KOPT-K1 (cell line): ENCODE results near the gene RSPO3.

Experiments
- H3K27ac ChIP-seq: fragments of 200-600 bp; sonication (generic); 2 replicates; pipeline ENCODE4 v1.5.1; 2016; ENCODE audit warnings: antibody characterized with exemption, mild to moderate bottlenecking, low read depth, low read length; ENCODE audit not compliant: poor library complexity, severe bottlenecking
- H3K36me3 ChIP-seq: fragments of 200-600 bp; sonication (generic); 2 replicates; pipeline ENCODE4 v1.5.1; 2017; ENCODE audit warnings: antibody characterized with exemption, mild to moderate bottlenecking, low read length, moderate library complexity; ENCODE audit not compliant: insufficient read depth
- H3K9me3 ChIP-seq: fragments of 200-600 bp; sonication (generic); 2 replicates; pipeline ENCODE4 v1.5.1; 2017; ENCODE audit warnings: antibody characterized with exemption, low read length, mild to moderate bottlenecking; ENCODE audit not compliant: insufficient read depth, poor library complexity, severe bottlenecking

The RSPO3 gene

DNA sequence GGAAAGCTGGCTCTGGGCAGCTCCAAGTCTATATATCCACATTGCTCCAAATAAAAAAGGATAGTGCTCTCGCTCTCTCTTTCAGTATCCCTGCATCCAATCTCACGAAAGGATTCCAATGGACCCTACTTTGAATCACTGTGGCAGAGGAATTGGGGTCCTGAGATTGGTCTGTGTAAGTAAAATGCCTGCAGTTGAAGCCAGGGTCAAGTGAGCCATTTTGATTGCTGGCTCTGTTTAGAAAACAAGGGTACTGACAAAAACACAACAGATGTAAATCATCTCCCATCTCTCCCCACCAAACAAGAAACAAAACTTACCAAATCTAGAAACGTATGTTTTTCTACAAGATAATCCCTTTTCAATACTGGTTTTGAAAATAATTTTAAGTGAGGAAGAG, 45.6 kb downstream of the RSPO3 start:
- no peaks in the 10 kb centered on the region for H3K9me3 ChIP-seq
- H3K36me3 ChIP-seq = no peaks in the 10 kb centered on the region
- no peak overlapping the region for H3K27ac ChIP-seq

DNA sequence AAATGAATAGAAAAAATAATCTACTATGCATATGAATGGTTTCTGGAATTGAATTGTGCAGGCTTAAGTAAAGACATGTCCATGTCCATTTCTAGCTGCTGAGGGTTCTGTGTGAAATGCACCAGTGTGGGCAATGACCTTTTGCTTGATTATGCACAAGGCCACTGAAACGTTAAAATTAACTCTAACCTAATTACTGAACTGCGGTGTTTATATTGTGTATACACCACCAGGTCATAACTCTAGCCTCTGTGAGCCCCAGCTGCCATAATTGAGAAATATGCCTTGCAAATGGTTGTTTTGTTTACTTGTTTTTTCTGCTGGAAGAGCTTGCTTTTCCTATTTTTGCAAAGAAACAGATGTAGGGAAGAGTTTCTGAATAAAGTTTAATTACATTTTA, 46.1 kb downstream of the RSPO3 start:
- Histone ChIP-seq H3K9me3 (no peaks in the 10 kb centered on the region), H3K36me3 (no peaks in the 10 kb centered on the region), H3K27ac (no peak overlapping the region)

DNA sequence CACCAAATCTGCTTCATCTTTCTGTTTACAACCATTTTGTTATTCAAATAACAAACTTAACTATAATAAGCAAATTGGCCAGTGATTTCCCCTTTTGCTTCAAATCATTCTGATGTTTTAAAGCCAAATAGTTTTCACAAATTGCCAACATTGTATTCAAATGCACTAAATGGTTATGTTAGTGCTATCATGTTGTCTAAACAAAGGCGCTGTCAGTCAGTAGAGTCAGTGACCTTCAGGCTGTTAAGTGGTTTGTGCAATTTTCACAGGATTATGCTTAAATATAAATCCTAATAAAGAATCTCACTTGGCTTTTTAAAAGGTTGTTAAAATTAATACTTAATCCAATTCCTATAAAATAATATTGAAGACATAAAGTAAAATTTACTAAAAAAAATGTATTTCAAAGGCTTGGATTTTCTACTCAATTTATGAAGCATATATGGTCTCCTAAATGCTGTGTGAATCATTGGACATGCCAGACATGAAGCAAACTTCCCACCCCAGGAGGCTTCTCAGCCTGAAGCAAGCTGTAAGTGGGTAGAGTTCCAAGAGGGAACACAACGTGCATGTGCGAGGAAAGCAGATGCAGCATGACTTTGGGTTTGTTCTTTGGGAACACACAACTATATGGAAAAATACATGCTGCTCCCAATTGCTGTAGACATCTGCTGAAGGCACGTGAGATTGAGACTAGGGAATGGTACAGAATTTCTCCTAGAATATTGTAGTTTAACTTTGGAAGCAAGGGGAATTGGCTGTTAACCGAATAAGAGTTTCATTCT, 54.9 kb downstream of the RSPO3 start:
- Histone ChIP-seq H3K36me3 (no peaks in the 10 kb centered on the region), H3K27ac (no peak overlapping the region), H3K9me3 (no peaks in the 10 kb centered on the region)

DNA sequence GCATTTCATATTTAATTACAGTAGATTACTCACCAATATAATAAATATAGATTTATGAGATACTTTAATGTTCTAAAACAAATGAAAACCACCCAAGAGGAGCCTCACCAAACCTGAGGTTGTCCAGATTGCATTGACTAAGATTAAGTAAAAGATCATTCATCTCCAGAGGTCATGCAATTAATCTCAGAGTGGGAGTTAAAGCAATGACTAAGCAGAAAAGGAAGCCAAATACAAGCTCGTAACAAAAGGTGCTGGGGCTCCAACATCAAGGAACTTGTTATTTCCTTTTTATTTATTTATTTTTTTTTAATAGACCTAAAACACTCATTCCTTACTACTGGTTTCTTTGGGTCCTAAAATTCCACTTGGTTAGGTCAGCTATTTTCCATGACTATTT, 57.7 kb downstream of the RSPO3 start:
- Histone ChIP-seq H3K27ac (no peak overlapping the region), H3K9me3 (no peaks in the 10 kb centered on the region), H3K36me3 (no peaks in the 10 kb centered on the region)

DNA sequence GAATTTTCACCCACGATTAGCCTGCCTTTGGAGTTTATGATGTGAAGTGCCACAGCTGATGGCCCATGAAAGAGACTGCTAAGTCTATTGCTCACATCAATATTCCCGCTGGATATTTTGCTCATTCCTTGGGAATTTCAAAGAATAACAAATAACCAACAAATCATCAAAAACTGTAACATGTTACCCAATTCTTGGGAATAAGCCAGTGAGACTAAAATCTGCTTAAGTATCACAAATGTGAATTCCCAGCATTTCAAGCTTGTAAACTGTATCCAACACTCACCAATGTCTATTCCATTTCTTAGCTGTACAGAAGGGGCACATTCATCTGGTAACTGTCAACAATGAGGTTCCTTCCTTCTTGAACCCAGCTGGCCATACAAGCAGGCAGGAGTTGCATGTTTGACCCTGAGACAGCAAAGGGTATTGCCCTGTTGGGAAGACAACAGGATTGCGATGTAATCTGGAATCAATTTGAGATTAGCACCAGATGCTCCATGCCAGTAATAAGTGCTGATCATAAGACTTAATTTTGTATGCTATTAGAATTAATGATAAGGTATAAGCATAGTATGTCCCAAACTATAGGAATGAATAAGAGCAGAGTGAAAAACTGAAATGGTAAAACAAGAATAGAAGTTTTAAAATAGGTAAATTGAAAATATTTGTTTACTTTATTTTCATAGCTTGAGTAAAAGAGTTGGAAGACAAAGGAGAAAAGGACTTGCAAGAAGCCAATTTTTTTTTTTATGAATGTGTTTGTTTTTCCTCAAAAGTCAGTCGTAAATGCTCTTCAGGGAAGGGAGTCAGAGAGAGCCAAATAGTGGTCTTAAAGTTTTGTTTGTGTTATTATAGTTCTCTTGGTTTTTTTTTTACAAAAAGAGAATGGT, 58.8 kb downstream of the RSPO3 start:
- H3K36me3 ChIP-seq = no peaks in the 10 kb centered on the region
- no peaks in the 10 kb centered on the region for H3K9me3 ChIP-seq
- no peak overlapping the region for H3K27ac ChIP-seq

DNA sequence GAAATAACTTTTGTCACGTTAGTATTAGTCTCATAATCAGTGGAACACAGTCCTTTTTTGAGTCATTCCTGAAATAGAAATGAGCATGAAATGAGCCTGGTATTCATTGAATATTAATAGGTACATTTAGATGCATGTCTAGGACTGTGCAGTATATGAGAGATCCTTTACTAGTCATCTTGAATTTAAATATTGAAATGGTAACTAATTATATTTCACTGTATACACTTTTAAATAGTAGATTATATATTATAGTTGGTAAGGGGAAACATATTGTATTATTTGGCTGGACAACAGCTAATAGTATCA, 59.4 kb downstream of the RSPO3 start:
- H3K36me3 ChIP-seq = no peaks in the 10 kb centered on the region
- H3K27ac ChIP-seq = no peak overlapping the region
- no peaks in the 10 kb centered on the region for H3K9me3 ChIP-seq

DNA sequence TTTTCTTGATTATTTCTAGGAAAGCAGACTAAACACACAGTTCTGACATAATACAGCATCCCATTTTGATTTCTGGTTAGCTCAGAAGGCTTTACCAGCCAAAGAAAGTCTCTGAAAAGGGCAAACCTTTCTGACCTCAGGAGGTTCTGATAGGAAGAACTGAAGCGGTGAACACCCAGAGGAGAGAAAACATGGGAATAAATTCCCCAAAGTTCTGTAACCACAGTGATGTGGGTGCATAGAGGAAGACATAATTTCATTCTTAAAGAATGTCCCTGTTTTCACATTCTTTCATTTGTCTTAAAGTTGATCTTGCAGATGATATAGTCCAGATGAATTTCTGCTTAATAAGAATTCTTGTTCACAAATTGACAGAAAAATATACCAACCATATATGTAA, 60.3 kb downstream of the RSPO3 start:
- Histone ChIP-seq H3K27ac (no peak overlapping the region), H3K36me3 (no peaks in the 10 kb centered on the region)

DNA sequence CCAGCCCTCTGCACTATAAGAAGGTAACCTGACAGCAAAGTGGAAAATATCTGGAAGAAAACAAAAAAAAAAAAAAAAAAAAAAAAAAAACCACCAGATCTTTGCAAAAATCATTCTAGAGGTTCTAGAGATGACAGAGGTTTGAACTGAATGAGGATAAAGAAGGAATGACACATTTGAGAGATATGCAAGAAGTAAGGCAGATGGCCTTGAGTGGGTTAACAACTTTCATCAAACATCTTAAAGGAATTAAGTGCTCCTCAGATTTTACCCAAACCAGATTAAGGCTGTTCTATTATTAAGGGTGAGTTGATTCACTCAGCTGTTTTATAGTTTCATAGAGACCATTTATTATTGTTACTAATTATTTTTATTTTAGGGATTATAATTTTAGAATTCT, 62.0 kb downstream of the RSPO3 start:
- H3K27ac ChIP-seq = no peak overlapping the region
- no peaks in the 10 kb centered on the region for H3K36me3 ChIP-seq
- H3K9me3 ChIP-seq = no peaks in the 10 kb centered on the region

More for the DNA sequence above, 60.3 kb downstream of the RSPO3 start:
- no peaks in the 10 kb centered on the region for H3K9me3 ChIP-seq

DNA sequence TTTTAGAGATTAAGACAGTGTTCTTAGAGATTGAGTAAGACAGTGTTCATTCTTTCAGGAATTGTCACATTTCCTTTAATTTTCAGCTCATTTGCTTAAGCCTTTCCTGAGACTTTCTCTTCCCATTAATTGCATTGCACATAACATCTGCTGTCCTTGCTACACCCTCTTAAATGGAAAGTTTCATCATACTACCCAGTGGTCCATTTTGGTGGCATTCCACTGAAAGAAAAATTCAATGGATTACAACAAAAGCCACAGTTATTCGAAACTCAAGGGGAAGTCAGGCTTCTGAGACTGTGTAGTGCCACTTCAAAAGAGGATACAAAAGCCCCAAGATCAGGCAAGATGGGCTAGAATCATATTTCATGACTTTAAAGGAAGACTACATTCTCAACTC, 64.0 kb downstream of the RSPO3 start:
- Histone ChIP-seq H3K27ac (no peak overlapping the region), H3K36me3 (no peaks in the 10 kb centered on the region), H3K9me3 (no peaks in the 10 kb centered on the region)

DNA sequence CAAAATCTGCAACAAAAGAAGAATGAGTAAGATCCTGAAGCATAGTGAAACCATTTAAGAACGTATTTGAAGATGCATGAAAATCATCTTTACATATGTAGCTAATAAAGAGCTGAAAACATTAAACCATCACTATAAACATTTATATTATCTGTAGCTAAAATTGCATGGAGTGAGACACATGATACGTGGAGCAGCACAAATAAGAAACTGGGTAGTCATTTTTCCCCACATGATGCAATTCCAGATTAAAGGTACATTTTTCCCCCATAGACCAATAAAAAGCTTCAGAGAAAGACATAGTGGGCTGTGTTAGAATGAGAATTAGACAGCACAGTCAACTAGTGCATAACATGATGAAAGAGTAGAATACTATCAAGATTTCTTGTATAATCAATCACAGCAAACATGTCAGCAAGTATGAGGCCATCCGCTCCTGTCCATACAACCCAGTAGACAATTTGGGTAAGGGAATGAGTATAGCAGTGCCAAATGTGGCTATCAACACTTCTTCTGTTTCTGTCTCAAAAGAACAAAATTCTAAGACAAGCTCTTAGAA, 67.0 kb downstream of the RSPO3 start:
- Histone ChIP-seq H3K9me3 (no peaks in the 10 kb centered on the region), H3K36me3 (no peaks in the 10 kb centered on the region)

DNA sequence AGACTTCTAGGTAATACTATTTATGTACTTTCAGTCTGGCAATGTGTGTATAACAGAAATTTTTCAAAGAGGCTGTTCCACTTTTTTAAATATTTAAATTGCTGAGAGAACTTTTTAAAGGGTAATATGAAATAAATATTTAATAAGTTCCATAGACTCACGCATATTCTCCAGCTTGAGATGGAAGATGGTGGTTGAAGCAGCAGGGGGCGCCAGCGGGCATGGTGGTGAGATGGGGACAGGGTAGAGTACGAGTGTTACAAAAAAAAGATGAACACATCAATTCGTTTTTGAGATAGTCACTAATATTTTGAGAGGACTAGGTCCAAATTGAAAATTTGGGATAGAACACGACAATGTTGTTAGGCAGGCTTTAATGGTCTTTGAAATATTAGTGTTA, 68.4 kb downstream of the RSPO3 start:
- H3K27ac ChIP-seq = no peak overlapping the region
- H3K9me3 ChIP-seq = no peaks in the 10 kb centered on the region
- H3K36me3 ChIP-seq = no peaks in the 10 kb centered on the region

More for the DNA sequence above, 67.0 kb downstream of the RSPO3 start:
- no peak overlapping the region for H3K27ac ChIP-seq

DNA sequence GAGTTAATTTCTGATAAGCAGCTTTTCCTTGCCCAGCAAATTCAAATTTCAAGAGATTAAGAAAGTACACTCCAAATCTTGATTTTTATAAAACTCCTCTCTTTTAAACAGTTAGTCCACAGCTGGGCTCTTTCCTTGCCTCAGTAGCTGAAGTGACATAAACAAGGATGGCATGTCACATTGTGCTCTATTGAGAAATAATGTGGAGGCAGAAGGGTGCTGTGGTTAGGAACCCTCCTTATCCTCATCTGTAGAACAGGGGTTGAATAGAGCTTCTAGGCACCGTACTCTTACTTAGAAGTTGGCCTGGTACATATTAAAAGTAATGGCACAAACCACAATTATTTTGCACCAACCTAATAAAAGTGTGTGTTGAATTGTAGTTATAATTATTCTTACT, 70.3 kb downstream of the RSPO3 start:
- Histone ChIP-seq H3K36me3 (no peaks in the 10 kb centered on the region), H3K27ac (no peak overlapping the region), H3K9me3 (no peaks in the 10 kb centered on the region)

DNA sequence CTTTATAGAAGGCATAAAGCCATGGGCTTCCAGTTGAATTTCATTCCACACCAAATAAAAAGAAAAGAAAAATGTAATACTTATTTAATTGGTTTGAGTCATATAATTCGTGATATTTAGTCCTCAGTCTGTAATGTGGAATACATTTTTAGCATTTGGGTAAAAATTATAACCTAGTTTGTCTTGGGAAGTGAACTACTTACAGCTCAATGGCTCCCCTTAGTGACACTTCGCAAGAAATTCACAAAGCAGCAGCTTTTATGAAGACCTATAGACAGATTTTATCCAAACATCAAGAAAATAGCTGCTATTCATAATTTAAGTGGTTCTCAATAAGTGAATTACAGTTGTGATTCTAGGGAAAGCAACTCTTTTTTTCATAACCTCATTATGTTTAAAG, 72.1 kb downstream of the RSPO3 start:
- H3K36me3 ChIP-seq = no peaks in the 10 kb centered on the region
- H3K27ac ChIP-seq = no peak overlapping the region
- H3K9me3 ChIP-seq = no peaks in the 10 kb centered on the region

DNA sequence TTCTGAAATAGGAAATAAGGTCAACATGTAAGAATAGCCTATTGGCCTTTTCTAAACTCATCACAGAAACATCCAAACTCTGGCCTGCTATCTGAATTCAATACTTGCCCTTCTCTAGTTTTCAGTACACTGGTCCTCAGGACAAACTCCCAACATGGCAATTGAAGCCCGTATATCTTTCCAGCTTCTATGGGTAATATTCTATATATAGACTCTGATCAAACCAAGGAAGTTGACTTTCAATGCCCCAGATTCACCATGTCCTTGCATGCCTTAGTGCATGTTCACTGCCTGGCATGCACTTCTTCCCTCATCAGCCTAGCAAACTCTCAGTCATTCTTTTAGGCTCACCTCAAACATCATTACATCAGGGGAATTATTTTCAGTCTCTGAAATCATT, 73.2 kb downstream of the RSPO3 start:
- Histone ChIP-seq H3K9me3 (no peaks in the 10 kb centered on the region), H3K27ac (no peak overlapping the region), H3K36me3 (no peaks in the 10 kb centered on the region)

DNA sequence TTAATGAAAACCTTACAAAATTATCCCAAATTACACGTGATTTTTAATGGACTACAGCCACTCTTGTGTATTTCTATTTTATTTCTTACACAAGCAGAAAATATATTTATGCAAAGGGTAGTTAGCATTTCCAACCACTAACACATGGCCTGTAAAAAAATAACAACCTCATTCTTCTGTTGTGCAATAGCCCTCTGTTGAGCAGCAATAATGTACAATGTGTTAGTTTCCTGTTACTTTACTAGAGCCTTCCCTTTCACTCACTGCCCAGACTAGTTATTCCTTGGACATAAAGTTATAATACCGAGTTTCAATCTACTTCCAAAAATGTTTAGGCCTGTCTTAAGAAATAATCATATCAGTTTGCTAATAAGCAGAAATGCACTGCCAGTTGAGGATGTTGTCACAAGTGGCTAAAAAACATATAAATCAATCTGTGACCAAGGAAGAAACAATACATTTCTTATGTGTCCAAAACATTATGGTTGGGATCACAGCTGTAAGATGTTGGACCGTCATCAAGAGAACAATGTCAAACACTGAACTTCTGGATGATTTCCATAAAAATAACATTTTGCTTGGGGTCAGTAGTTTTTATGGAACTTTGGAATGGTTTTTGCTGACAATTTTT, 74.6 kb downstream of the RSPO3 start:
- Histone ChIP-seq H3K36me3 (no peaks in the 10 kb centered on the region), H3K9me3 (no peaks in the 10 kb centered on the region), H3K27ac (no peak overlapping the region)
